ENCODE results near the gene FCMR.

Gene FCMR

GRCh38 chr1:206899717-206900116, 22.0 kb downstream of the FCMR start:
- H3K4me3 ChIP-seq (ENCODE audit: low read length) = no peak overlapping the region
- TF ChIP-seq, protein P1, sequence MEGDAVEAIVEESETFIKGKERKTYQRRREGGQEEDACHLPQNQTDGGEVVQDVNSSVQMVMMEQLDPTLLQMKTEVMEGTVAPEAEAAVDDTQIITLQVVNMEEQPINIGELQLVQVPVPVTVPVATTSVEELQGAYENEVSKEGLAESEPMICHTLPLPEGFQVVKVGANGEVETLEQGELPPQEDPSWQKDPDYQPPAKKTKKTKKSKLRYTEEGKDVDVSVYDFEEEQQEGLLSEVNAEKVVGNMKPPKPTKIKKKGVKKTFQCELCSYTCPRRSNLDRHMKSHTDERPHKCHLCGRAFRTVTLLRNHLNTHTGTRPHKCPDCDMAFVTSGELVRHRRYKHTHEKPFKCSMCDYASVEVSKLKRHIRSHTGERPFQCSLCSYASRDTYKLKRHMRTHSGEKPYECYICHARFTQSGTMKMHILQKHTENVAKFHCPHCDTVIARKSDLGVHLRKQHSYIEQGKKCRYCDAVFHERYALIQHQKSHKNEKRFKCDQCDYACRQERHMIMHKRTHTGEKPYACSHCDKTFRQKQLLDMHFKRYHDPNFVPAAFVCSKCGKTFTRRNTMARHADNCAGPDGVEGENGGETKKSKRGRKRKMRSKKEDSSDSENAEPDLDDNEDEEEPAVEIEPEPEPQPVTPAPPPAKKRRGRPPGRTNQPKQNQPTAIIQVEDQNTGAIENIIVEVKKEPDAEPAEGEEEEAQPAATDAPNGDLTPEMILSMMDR (conservative IDR thresholded peaks at IDR 0.05; ENCODE audit: low read length) = no peak
- DNase-seq (ENCODE audit: low read depth) = no peak

GRCh38 chr1:206898915-206899431, 22.8 kb downstream of the FCMR start:
- no peak overlapping the region for H3K4me3 ChIP-seq (ENCODE audit: low read length)
- DNase-seq (ENCODE audit: low read depth) = no peak
- TF ChIP-seq, protein P1 (conservative IDR thresholded peaks at IDR 0.05; ENCODE audit: low read length) = no peak

GRCh38 chr1:206898089-206898914, 23.4 kb downstream of the FCMR start:
- peak; percentile 69 for DNase-seq (ENCODE audit: low read depth)
- TF ChIP-seq, protein P1 (conservative IDR thresholded peaks at IDR 0.05; ENCODE audit: low read length) = no peak
- H3K4me3 ChIP-seq (ENCODE audit: low read length) = no peak overlapping the region

- no peak within 1 kb of the TSS for H3K4me3 ChIP-seq (ENCODE audit: low read length)
- TF ChIP-seq, protein P1 (conservative IDR thresholded peaks at IDR 0.05; ENCODE audit: low read length) = no peak
- DNase-seq (ENCODE audit: low read depth) = no peak
These were observed 24.6 kb downstream of the FCMR start, which contains the start of gene IL24 for GRCh38 chr1:206897175-206897574. Gene IL24 (plus strand): TSS chr1:206897443. CDS start chr1:206897833, 390 bp downstream.

DNA sequence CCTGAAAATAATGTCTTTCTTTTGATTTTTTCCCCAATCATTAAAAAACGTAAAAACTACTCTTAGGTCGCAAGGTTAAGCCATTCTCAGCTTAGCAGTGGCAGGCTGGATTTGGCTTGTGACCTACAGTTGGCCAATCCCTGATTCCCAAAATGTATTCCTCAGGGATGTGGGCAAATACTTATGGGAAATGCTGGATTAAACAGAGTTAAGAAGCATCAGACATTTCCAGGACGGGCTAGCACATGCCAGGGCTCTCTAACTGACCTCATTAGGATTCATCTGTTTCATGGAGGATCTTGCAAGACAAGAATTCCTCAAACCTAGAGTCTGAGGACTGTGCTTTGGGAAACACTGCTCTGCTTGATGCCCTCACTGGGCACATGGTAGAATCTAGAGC, 25.5 kb downstream of the FCMR start:
- no peak overlapping the region for H3K4me3 ChIP-seq (ENCODE audit: low read length)
- peak; percentile 88 for DNase-seq (ENCODE audit: low read depth)
- TF ChIP-seq, protein P1 (conservative IDR thresholded peaks at IDR 0.05; ENCODE audit: low read length) = no peak

GRCh38 chr1:206895837-206896242, 25.9 kb downstream of the FCMR start:
- no peak overlapping the region for H3K4me3 ChIP-seq (ENCODE audit: low read length)
- TF ChIP-seq, protein P1 (conservative IDR thresholded peaks at IDR 0.05; ENCODE audit: low read length) = no peak
- peak; percentile 96 for DNase-seq (ENCODE audit: low read depth)

DNA sequence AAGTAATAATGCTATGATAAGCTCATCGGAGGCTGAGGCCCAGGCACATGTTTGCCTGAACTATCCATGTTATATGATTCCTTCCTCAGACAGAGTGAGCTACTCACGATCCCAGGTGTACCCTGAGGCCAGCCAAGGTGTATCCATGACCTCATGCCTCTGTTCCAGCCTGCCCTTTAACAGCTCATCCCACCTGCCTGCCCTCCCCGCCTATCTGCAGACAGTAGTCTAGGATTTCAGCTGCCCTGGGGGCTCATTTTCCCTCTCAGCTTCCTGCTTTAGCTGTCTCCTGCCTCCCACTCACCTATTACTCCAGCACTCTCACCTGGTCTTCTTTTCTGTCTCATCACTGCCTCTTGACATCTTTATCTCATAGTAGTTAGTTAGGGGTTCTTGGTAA, 26.4 kb downstream of the FCMR start:
- no peak overlapping the region for H3K4me3 ChIP-seq (ENCODE audit: low read length)
- DNase-seq (ENCODE audit: low read depth) = no peak
- TF ChIP-seq, protein P1 (conservative IDR thresholded peaks at IDR 0.05; ENCODE audit: low read length) = no peak
